Measurements from ENCODE around the gene SLX1B.
"Not testable (repeated sequence)": the region's sequence is repeated elsewhere in the genome, so short reads cannot be mapped to it uniquely, and the experiment has no call there.

Gene SLX1B

GRCh38 chr16:29454269-29454668 is at the start of gene SLX1B, which contains the start of gene BOLA2:
TSS of gene SLX1B (plus strand) at chr16:29454533.
TSS of gene BOLA2 (minus strand) at chr16:29454351. CDS start at chr16:29454253, 98 bp downstream.
- not testable (repeated sequence) for DNase-seq

GRCh38 chr16:29405249-29405648 is 49.1 kb upstream of the SLX1B start:
- DNase-seq: not testable (repeated sequence)

GRCh38 chr16:29423587-29423986 is 30.7 kb upstream of the SLX1B start:
- DNase-seq: not testable (repeated sequence)

GRCh38 chr16:29425390-29425789 is 28.9 kb upstream of the SLX1B start:
- not testable (repeated sequence) for DNase-seq

- DNase-seq: not testable (repeated sequence)
Measured at GRCh38 chr16:29453754-29454153, 579 bp upstream of the SLX1B start.

GRCh38 chr16:29454828-29455227 is 495 bp downstream of the SLX1B start:
- not testable (repeated sequence) for DNase-seq

- not testable (repeated sequence) for DNase-seq
Measured at GRCh38 chr16:29457660-29458059, 3.3 kb downstream of the SLX1B start.

GRCh38 chr16:29459706-29460646 is 5.6 kb downstream of the SLX1B start, which contains the start of gene SULT1A4:
TSS of gene SULT1A4 (plus strand) at chr16:29459913. CDS start at chr16:29461386, 1,473 bp downstream.
- DNase-seq: not testable (repeated sequence)

- not testable (repeated sequence) for DNase-seq
Measured at GRCh38 chr16:29460647-29461030, 6.3 kb downstream of the SLX1B start.

- DNase-seq: not testable (repeated sequence)
Measured at GRCh38 chr16:29465985-29466824, 11.9 kb downstream of the SLX1B start.

GRCh38 chr16:29466904-29467303 is 12.6 kb downstream of the SLX1B start:
- DNase-seq: not testable (repeated sequence)

GRCh38 chr16:29467654-29468366 is 13.5 kb downstream of the SLX1B start:
- DNase-seq: not testable (repeated sequence)

GRCh38 chr16:29469660-29470059 is 15.3 kb downstream of the SLX1B start:
- not testable (repeated sequence) for DNase-seq

GRCh38 chr16:29472065-29472464 is 17.7 kb downstream of the SLX1B start:
- DNase-seq: not testable (repeated sequence)

- DNase-seq: not testable (repeated sequence)
Measured at GRCh38 chr16:29482276-29482675, 27.9 kb downstream of the SLX1B start.

GRCh38 chr16:29506308-29506707 is 52.0 kb downstream of the SLX1B start, which contains the start of gene NPIPB12:
TSS of gene NPIPB12 (minus strand) at chr16:29506408.
- DNase-seq: not testable (repeated sequence)

Data from NCI-H526 treated with DMSO at 0.1 percent for 48 hours (cell line).